Tibial nerve (tissue), 4 donors: Measurements from ENCODE around the gene CCDC78.

Experiments used
- CTCF ChIP-seq, 5 experiments: fragments of 200-600 bp in 3 of 5; fragments of 450-650 bp in 2 of 5; sonication (generic) in 3 of 5; IDR thresholded peaks; one replicate each; pipeline ENCODE4 v1.5.1; 2016 to 2019; ENCODE audit warnings: antibody characterized with exemption in 5 of 5, mild to moderate bottlenecking in 3 of 5, moderate library complexity in 2 of 5
- EP300 ChIP-seq, 2 donors: sonication (generic); formaldehyde crosslinking; IDR thresholded peaks; one replicate each; pipeline ENCODE4 v1.6.1; 2017; ENCODE audit warnings: antibody characterized with exemption in 2 of 2, mild to moderate bottlenecking in 1 of 2
- POLR2A ChIP-seq, 2 donors: fragments of 450-650 bp; IDR thresholded peaks; one replicate each; pipeline ENCODE4 v1.6.1; 2017; ENCODE audit warnings: antibody characterized with exemption in 2 of 2, mild to moderate bottlenecking in 2 of 2, moderate library complexity in 2 of 2

GRCh38 chr16:726438-727290, at the start of gene CCDC78, which contains the start of gene HAGHL:
- TF ChIP-seq CTCF (IDR thresholded peaks at IDR 0.05): no peak
- no peak for TF ChIP-seq POLR2A (IDR thresholded peaks at IDR 0.05)
- TF ChIP-seq EP300 (IDR thresholded peaks at IDR 0.05): no peak
